Panc1 (cell line): ENCODE measurements around the gene ETFA. TPM values are rescaled to one million over a fixed set of nuclear protein-coding genes. Genes with fewer than 3 reads are reported as not detected.

Experiments
- ATAC-seq: fragments of 200-7000 bp; cut with Tn5 transposase; 2 replicates; pipeline ENCODE4 v1.9.1; 2020; ENCODE audit warnings: mild to moderate bottlenecking, moderate library complexity
- BruUV-seq: library from RNA; stranded (reverse); fragments of 400-500 nt; replicated peaks from 2 replicates; lab custom pipeline; 2021; lab: Mats Ljungman, UMichigan
- CTCF ChIA-PET: fragments of 300-600 bp; sonication (Branson Sonifier 250); formaldehyde crosslinking; loops from one replicate; lab custom pipeline; 2022; ENCODE audit warnings: antibody characterized with exemption; lab: Charles Lee
- POLR2A ChIA-PET: fragments of 300-600 bp; sonication (Branson Sonifier 250); formaldehyde crosslinking; loops from one replicate; lab custom pipeline; 2022; ENCODE audit warnings: antibody characterized with exemption; lab: Charles Lee
- DNase-seq: peaks from one replicate; pipeline ENCODE4 v3.0.0-alpha.2; 2010; ENCODE audit warnings: low read depth, low spot score
- H3K27ac ChIP-seq: 2 replicates; pipeline ENCODE4 v1.5.1; 2011; ENCODE audit warnings: mild to moderate bottlenecking, low read length, inconsistent platforms
- H3K27me3 ChIP-seq: fragments of 200-500 bp; sonication (Bioruptor generic); 2 replicates; pipeline ENCODE4 v1.6.0; 2014; ENCODE audit warnings: low read length, inconsistent platforms; ENCODE audit not compliant: control insufficient read depth, insufficient read depth
- H3K36me3 ChIP-seq: fragments of 200-500 bp; sonication (Bioruptor generic); 2 replicates; pipeline ENCODE4 v1.5.1; 2014; ENCODE audit warnings: inconsistent platforms, mild to moderate bottlenecking, low read length, moderate library complexity; ENCODE audit not compliant: control insufficient read depth, insufficient read depth
- H3K4me1 ChIP-seq: 2 replicates; pipeline ENCODE4 v1.5.1; 2011; ENCODE audit warnings: inconsistent platforms, mild to moderate bottlenecking, low read length, moderate library complexity; ENCODE audit not compliant: control insufficient read depth, insufficient read depth
- H3K4me3 ChIP-seq, 2 experiments: 2 replicates each; pipeline ENCODE4 v1.5.1; 2011 to 2012; ENCODE audit warnings: low read depth in 2 of 2, low read length in 2 of 2, mild to moderate bottlenecking in 2 of 2, inconsistent platforms in 1 of 2, moderate library complexity in 1 of 2
- H3K9me3 ChIP-seq: fragments of 200-500 bp; sonication (Bioruptor generic); 2 replicates; pipeline ENCODE4 v1.5.1; 2014; ENCODE audit warnings: low read depth, mild to moderate bottlenecking, inconsistent platforms, low read length, moderate library complexity; ENCODE audit not compliant: control insufficient read depth, insufficient read depth
- POLR2AphosphoS5 ChIP-seq: IDR thresholded peaks from 2 replicates; pipeline ENCODE4 v1.6.1; 2012; ENCODE audit warnings: mild to moderate bottlenecking, low read depth, low read length, moderate library complexity
- SIN3A ChIP-seq: IDR thresholded peaks from 2 replicates; pipeline ENCODE4 v1.6.1; 2012; ENCODE audit warnings: low read depth, mild to moderate bottlenecking, low read length, moderate library complexity, borderline replicate concordance; ENCODE audit not compliant: insufficient read depth
- TCF7L2 ChIP-seq: IDR thresholded peaks from 2 replicates; pipeline ENCODE4 v1.6.1; 2011; ENCODE audit warnings: mild to moderate bottlenecking, low read depth, low read length, inconsistent platforms
- in situ Hi-C: cut with HindIII; loops from 2 replicates; pipeline ENCODE4 v1.10.0; 2016; ENCODE audit warnings: low sequenced_read_pairs, low pct_unique_long_range_greater_than_20kb
- intact Hi-C: fragments of 100-400 bp; cut with micrococcal nuclease; formaldehyde crosslinking; loops from one replicate; pipeline ENCODE4 v1.10.0; 2022; ENCODE audit not compliant: unreplicated experiment
- total RNA-seq: library from RNA; stranded (reverse); gene quantifications from one replicate; pipeline ENCODE4 v1.2.1, GENCODE V29; 2021; ENCODE audit not compliant: unreplicated experiment
- TF ChIP-seq, protein P1 (sequence below), 2 experiments: IDR thresholded peaks; 2 replicates each; pipeline ENCODE4 v1.6.1; 2011 to 2012; ENCODE audit warnings: low read depth in 2 of 2, control low read depth in 1 of 2, low read length in 1 of 2, mild to moderate bottlenecking in 1 of 2, moderate library complexity in 1 of 2; ENCODE audit not compliant: insufficient read depth in 1 of 2
- TF ChIP-seq, protein P2 (sequence below): fragments of 450-650 bp; IDR thresholded peaks from 2 replicates; pipeline ENCODE4 v1.5.1; 2017; ENCODE audit warnings: mild to moderate bottlenecking

The ETFA gene
- total RNA-seq, 1 experiment from 2014 or later = 159 TPM

DNA sequence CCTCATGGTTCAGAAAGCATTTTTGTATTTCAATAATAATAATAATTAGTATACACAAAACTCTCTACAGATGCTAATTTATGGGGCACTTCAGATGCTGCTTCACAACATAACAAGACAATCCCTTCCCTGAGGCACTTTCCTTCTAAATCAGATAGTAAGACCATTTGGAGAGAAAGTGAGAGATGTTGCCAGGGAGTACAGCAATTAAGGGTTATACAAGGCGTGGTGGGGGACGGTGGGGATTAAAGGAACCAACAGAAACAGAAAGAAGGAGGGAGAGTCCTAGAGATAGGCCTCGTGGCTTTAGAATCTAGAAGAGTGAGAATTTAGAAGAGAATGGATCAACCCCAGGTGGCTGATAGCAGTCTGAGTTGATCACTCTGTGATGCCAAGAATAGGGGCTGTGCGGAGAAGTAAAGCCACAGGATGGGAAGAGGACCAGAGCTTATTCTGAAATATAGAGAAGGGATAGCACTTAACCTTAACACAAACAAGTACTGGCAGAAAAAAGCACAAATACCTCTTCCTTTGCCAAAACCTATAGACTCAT lies 76.9 kb downstream of the ETFA start:
- ChIA-PET CTCF (interaction anchor here (0.6 kb wide), 1 partner anchor 558 kb away, joined by 4 read pairs; no protein-coding TSS in a partner anchor), POLR2A (no interaction called here)
- Histone ChIP-seq H3K36me3 (peaks cover 6% of the 10 kb centered on the region; the same call in 1 of the 2 replicates), H3K4me1 (no peaks in the 10 kb centered on the region), H3K9me3 (no peaks in the 10 kb centered on the region), H3K4me3 (no peak overlapping the region), H3K27ac (no peak overlapping the region), H3K27me3 (no peaks in the 10 kb centered on the region)
- TF ChIP-seq SIN3A (no peak), TCF7L2 (no peak), POLR2AphosphoS5 (no peak)
- TF ChIP-seq, protein P1, sequence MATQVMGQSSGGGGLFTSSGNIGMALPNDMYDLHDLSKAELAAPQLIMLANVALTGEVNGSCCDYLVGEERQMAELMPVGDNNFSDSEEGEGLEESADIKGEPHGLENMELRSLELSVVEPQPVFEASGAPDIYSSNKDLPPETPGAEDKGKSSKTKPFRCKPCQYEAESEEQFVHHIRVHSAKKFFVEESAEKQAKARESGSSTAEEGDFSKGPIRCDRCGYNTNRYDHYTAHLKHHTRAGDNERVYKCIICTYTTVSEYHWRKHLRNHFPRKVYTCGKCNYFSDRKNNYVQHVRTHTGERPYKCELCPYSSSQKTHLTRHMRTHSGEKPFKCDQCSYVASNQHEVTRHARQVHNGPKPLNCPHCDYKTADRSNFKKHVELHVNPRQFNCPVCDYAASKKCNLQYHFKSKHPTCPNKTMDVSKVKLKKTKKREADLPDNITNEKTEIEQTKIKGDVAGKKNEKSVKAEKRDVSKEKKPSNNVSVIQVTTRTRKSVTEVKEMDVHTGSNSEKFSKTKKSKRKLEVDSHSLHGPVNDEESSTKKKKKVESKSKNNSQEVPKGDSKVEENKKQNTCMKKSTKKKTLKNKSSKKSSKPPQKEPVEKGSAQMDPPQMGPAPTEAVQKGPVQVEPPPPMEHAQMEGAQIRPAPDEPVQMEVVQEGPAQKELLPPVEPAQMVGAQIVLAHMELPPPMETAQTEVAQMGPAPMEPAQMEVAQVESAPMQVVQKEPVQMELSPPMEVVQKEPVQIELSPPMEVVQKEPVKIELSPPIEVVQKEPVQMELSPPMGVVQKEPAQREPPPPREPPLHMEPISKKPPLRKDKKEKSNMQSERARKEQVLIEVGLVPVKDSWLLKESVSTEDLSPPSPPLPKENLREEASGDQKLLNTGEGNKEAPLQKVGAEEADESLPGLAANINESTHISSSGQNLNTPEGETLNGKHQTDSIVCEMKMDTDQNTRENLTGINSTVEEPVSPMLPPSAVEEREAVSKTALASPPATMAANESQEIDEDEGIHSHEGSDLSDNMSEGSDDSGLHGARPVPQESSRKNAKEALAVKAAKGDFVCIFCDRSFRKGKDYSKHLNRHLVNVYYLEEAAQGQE (IDR thresholded peaks at IDR 0.05; ENCODE audit: insufficient read depth in 1 of 2, low read depth in 2 of 2, low read length in 1 of 2) = no peak
- TF ChIP-seq, protein P2, sequence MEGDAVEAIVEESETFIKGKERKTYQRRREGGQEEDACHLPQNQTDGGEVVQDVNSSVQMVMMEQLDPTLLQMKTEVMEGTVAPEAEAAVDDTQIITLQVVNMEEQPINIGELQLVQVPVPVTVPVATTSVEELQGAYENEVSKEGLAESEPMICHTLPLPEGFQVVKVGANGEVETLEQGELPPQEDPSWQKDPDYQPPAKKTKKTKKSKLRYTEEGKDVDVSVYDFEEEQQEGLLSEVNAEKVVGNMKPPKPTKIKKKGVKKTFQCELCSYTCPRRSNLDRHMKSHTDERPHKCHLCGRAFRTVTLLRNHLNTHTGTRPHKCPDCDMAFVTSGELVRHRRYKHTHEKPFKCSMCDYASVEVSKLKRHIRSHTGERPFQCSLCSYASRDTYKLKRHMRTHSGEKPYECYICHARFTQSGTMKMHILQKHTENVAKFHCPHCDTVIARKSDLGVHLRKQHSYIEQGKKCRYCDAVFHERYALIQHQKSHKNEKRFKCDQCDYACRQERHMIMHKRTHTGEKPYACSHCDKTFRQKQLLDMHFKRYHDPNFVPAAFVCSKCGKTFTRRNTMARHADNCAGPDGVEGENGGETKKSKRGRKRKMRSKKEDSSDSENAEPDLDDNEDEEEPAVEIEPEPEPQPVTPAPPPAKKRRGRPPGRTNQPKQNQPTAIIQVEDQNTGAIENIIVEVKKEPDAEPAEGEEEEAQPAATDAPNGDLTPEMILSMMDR = no peak
- no TSS peak for BruUV-seq
- no peak for ATAC-seq
- intact Hi-C loops (loop anchor here (10.0 kb wide), 1 partner anchor 630 kb away; no protein-coding TSS in a partner anchor), in situ Hi-C loops (no loop called here)
- no peak for DNase-seq

DNA sequence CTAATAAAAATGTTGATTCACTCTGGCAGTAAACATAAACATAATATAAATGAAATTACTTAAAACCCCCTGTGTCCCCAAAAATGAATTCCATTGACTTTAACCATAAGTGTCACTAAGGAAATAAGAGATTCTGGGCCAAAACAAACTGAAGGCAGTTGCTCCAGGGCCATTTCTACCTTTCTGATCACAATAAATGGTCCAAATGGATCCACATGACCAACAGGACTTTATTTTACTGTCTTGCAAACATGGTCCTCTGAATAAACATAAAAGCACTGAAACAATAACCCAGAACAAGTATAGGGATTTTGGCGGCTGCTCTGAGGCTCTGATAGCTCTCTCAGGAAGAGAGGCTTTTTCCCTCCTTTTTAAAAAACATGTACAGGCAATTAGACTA lies 77.3 kb downstream of the ETFA start:
- ATAC-seq = no peak
- no TSS peak for BruUV-seq
- intact Hi-C loops (loop anchor here (10.0 kb wide), 1 partner anchor 631 kb away; no protein-coding TSS in a partner anchor), in situ Hi-C loops (no loop called here)
- Histone ChIP-seq H3K36me3 (peaks cover 6% of the 10 kb centered on the region; the same call in 1 of the 2 replicates), H3K9me3 (no peaks in the 10 kb centered on the region), H3K27me3 (no peaks in the 10 kb centered on the region), H3K4me3 (no peak overlapping the region), H3K27ac (no peak overlapping the region), H3K4me1 (no peaks in the 10 kb centered on the region)
- ChIA-PET POLR2A (interaction anchor here (0.6 kb wide), 1 partner anchor 391 kb away, joined by 3 read pairs; no protein-coding TSS in a partner anchor), CTCF (interaction anchor here (0.6 kb wide), 1 partner anchor 558 kb away, joined by 4 read pairs; no protein-coding TSS in a partner anchor)
- TF ChIP-seq, protein P1 (IDR thresholded peaks at IDR 0.05; ENCODE audit: insufficient read depth in 1 of 2, low read depth in 2 of 2, low read length in 1 of 2) = no peak
- no peak for TF ChIP-seq SIN3A
- TF ChIP-seq, protein P2 = no peak
- TF ChIP-seq TCF7L2 = no peak
- no peak for TF ChIP-seq POLR2AphosphoS5
- no peak for DNase-seq
